ENCODE results near the gene RPAP3.

The RPAP3 gene, protein sequence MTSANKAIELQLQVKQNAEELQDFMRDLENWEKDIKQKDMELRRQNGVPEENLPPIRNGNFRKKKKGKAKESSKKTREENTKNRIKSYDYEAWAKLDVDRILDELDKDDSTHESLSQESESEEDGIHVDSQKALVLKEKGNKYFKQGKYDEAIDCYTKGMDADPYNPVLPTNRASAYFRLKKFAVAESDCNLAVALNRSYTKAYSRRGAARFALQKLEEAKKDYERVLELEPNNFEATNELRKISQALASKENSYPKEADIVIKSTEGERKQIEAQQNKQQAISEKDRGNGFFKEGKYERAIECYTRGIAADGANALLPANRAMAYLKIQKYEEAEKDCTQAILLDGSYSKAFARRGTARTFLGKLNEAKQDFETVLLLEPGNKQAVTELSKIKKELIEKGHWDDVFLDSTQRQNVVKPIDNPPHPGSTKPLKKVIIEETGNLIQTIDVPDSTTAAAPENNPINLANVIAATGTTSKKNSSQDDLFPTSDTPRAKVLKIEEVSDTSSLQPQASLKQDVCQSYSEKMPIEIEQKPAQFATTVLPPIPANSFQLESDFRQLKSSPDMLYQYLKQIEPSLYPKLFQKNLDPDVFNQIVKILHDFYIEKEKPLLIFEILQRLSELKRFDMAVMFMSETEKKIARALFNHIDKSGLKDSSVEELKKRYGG

DNA sequence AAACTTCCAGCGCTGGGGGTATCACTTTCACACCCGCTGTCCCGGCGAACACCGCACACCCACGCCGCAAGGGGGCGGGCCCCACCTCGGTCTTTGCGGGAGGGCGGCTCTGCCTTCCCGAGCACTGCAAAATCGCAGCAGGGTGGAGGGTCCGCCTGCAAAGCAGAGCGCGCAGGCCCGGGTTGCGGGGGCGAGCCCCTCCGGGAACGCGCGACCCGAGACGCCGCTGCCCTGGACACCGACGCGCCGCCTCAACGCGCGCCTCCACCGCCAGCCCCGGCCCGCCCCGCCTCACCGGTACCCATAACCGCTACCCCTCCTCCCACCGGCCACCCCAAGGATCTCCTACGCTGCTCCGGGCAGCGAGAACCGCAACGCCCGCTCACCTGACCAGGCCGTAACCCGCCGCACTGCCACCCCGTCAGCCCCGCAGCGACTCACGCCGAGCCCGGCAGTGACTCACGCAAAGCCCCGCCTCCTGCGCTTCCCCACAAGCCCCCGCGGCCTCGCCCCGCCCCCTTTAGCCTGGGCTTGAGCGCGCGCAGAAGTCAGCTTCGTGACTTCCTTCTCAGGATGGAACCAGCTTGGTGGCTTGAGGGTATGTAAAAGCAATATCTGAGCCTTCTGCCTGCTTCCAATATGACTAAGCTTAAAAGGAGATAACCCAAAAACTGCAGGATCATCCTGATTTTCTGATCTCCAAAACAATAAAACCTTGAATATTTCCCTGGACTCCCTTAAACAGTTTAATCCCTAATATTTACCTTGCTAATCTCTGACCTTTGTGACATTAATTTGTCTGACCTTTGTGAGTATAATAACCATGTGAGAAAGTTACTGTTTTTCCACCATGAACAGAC is at the start of gene RPAP3:
TSS of gene RPAP3 (minus strand) at position 465 of the 860 bp plus-strand sequence. CDS start 3,190 bp downstream, outside the sequence.
- peak; percentile 99 for DNase-seq

DNA sequence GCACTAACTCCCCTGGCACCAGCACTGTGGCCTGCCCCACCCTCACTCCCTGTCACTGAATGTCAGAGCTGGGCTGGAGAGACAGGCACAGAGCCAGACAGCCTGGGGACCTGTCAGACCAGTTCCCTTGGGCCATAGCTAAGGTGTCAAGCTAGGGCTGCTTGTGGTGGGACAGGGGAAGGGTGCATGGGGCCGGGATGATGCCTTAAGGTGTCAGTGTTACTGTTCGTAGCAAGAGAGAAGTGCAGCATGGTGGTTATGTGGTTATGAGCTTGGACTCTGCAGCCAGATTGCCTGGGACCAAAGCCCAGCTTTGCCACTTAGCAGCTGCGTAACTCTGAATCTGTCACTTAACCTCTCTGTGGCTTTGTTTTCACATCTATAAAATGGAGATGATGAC is 49.1 kb upstream of the RPAP3 start:
- no peak for DNase-seq

- no peak for DNase-seq
Measured at GRCh38 chr12:47754126-47754525, 48.3 kb upstream of the RPAP3 start.

DNA sequence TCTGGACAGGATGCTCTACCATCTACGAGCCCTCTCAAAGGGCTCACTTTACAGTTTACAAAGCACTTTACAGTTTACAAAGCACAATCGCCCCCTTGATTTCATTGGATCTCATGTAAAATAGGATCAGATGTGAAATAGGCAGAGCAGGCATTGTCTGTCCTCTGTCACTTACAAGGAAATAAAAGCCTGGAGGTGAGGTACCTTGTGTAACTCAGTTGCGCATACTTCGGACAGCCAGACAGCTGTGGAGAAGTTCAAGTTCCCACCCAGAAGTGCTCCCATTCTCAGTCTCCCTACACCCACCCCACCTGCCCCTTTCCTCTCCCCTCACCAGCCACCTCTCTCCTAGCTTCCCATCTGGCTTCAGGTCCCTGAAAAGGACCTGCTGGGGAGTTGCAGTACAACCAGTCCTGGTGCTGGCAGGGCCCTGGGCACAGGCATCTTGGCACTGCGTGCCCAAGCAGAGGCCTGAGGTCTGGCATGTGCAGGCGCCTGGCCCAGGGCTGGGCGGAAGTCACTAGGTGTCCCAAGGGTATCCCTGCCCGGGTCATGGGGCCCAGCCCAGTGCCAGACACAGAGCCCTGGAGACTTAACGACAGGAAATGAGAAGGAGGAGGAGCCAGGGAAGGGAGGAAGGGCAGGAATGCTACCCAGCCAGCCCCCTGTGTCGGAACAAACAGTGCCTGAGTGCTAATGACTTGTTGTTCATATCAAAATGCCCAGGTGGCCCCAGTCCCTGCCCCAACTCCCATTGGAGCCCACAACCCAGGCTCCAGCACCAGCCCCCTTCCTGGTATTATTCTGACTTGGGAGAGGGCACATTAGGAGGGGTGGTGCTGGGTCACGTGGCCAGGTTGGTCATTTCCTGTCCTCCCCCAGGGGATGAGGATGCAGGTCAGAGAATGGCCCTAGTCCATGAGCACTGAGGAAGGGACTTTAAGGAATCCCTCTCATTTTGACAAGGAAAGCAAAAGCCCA is 47.5 kb upstream of the RPAP3 start:
- no peak for DNase-seq

DNA sequence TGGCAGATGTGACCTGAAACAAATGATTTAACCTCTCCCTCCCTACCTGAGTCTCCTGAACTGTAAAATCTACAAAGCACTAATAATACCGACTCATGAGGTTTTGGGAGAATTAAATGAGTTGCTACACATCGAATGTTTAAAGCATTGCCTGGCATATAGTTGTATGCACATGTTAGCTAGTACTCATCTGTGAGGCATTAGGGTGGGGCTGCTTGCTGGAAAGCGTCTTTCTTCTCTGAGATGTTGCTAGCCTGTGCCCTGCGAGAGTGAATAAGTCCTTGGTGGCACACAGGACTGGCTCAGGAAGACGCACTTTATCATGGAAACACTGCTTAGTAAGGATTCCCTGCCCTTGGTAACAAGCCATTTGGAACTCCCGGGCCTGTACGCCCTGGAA is 46.7 kb upstream of the RPAP3 start:
- DNase-seq = no peak

DNA sequence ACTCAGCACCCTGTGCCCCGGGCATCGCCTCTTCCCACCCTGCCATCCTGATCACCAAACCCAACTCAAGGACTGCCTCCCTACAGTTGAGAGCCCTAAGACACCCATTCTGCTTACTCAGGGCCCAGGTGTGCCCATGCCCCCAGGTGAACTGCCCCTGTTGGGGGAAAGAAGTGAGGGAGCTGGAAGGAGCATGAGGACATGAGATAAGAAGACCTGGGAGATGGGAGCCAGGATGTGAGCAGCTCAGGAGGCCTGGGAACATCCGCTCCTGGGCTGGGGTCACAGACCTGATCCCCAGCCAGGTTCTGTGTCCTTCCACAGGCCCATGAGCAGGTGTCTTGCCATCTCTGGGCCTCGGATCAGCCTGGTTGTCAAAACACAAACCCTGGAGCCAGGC is 46.3 kb upstream of the RPAP3 start:
- no peak for DNase-seq

DNA sequence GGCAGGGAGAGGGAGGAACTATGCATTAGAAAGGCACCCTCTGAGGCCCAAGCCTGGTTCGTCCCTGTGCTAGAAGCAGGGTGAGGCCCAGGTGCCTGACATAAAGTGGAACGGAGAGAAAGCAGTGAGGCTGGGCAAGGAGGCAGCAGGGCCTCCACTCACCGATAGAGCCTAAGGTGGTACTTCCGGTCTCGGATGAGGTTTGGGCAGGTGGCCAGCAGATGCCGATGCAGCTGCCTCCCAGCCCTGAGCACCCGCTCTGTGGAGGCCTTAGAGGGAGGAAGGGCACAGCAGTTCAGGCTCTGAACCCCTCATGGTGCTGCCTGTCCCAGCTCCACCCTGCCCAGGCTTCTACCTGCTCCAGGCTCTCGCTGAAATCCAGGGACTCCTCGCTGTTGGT is 45.7 kb upstream of the RPAP3 start:
- no peak for DNase-seq

DNA sequence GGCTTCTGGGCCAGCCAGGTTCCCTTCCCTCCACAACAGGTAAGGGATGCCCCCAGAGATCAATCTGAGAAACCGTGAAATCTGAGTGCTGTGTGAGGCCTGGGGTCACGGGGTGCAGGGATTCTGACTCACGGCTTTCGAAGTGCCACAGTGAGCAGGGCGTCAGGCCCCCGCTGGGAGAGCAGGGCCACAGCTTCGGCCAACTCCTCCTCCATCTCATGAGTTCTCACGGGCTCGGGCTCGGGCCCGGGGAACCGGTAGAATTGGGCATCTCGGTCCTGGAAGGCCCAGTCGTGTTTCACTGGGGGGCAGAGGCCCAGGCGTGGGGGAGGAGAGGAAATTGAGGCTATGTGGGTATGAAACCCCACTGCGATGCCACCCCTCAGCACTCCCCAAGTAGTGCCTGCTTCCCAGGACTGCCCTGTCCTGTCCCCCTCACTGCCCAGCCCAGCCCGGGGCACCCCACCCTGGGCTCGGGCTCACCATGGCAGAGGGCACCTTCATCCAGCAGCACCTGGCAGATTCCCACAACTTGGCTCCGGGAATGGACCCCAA is 45.2 kb upstream of the RPAP3 start:
- no peak for DNase-seq

DNA sequence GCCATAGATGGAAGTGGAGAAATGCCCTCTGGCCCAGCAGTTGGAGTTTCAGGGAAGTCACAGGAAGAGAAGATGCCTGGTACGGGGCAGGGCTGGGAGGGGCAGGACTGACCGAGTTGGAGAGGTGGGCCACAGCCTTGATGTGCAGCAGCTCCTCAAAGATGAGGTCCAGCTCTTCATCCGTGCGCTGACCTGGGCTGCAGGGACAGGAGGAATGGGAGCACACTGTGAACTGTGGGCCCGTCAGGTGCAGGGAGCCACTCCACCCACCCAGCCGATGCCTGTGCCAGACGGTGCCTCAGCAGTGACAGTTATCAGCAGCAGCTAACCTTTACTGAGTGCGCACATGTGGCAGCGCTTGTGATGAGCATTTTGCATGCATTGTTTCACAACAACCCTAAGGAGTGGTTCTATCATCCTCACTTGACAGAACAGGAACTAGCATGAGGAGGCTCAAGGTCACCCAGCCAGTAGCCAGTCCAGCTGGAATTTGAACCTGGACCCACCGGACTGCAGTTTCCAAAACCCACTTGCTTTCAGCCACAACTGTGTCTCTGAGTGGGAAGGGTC is 44.5 kb upstream of the RPAP3 start:
- DNase-seq = no peak

GRCh38 chr12:47748899-47749298 is 43.1 kb upstream of the RPAP3 start:
- DNase-seq = no peak

GRCh38 chr12:47748507-47748828 is 42.6 kb upstream of the RPAP3 start:
- no peak for DNase-seq

DNA sequence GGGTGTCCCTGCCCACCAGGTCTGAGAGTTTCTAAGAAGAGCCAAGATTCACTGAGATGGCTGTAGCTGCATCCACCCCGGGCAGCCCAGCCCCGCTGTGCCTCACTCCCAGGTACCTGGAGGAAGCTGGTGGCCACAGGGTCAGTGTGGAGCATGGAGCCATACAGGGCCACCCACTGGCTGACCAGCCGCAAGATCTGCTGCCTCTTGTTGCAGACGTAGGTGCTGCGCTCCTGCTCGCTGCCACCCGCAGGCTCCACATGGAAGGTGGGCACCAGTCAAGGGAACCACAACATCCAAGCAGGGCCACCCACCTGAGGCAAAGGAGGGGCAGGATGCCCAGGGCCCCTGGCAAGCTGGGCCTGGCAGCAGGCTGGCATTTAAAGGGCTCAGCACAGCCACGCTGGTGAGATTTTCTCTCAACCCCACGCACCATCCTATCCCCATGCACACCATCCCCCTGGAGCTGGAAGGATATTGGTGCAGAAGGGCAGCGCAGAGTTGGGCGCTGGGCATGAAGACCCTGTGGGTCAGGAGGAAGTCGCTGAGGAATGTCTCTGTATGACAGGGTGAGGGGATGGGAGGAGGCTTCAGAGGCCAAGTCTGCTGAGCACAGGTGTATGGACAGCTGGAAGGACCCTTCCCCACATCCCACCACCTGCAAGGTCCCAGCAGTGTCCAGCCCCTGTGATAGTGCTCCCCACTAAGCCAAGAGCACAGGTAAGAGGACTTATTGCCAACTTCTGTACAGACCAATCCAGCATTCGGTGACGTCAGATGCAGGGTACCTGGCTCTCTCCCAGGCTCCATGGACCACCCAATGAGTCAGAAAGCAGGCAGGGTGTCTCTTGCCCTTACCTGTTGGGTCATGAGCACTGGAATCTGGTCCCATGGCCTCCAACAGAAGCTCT is 42.0 kb upstream of the RPAP3 start:
- DNase-seq = no peak

DNA sequence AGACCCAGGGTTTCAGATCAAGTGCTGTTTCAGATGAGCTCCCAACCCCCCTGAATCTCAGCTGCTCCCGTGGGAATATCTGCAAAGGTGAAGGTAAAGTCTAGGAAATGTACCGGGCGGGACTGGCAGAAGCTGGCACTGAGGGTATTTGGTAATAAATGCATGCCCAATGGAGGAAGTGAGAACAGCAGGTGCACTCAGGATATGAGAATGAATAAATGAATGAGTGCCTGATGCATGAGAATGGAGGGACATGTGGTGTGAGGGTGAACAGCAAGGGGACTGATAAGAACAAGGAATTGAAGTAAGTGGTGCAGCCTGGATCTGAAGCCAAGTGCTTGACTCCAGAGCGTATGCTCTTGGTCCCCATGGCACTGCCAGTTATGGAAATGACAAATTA is 41.3 kb upstream of the RPAP3 start:
- DNase-seq = no peak

GRCh38 chr12:47746523-47746922 is 40.7 kb upstream of the RPAP3 start:
- no peak for DNase-seq

DNA sequence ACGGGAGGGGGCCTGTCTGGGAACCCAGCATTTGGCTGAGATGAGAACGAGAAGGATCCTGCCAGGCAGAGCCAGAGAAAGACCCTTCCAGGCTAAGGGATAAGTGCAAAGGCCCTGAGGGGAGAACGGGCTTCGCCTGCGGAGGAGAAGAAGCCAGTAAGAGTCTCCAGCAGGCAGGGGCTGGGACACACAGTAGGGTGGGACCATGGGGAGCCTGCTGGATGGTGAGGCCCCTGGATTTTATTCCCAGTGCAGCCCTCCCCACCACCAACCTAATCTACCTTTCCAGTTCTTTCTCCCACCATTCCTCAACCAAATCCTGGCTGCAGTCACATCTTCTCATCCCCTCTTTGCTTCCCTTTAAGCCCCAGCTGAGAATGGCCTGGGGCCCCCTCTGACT is 40.2 kb upstream of the RPAP3 start:
- DNase-seq = no peak

DNA sequence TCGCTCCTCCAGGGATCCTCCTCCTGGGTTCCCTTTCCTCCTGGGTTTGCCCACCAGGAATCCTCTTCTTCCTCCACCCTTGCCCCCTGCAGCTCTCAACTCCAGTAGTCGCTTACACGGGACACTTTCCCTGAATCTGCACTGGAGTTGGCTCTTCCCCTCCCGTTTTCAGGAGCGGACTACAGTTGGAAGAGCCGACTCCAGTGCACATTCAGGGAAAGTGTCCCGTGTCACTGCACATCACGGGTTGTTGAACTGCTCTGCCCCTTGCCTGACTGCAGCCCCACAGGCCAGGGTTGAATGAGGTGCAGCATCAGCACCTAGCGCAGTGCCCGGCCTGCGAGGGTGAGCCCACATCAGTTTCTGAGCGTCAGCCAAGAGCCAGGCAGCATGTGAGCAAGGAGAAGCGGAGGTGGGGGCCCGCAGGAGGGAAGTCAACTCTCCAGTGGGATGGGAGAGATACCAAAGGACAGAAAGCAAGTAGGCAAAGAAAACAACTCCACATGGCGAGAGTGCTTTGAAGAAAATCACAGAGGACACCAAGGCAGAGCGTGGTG is 39.7 kb upstream of the RPAP3 start:
- no peak for DNase-seq

DNA sequence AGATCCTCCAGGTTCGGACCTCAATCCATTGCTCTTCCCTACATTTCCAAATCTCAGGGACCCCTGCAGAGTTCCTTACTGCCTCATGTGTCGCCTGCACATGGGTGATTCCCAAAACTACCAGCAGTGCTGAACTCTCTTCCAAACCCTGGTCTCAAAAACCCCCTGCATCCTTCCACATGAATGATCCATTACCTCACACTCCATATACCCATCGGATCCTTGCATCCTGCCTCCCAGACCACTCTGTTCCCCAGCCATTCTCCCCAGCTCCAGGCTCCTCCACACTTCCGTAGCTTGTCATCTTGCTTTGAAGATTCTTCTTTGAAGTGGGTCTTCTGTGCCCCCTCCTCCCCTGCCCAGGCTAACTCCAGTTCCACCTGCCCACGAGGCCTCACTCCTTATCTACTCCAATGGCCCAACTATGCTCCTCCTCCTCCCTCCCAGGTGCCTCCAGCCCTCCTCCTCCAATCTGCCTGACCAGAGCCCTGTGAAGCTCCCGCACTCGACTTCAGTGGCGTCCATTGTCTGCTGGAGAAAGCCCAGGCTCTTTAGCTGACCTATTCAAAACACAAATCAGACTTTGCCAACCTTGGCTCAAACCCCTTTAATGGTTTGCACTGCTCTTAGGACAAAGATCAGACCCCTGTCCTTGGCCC is 39.1 kb upstream of the RPAP3 start:
- no peak for DNase-seq

DNA sequence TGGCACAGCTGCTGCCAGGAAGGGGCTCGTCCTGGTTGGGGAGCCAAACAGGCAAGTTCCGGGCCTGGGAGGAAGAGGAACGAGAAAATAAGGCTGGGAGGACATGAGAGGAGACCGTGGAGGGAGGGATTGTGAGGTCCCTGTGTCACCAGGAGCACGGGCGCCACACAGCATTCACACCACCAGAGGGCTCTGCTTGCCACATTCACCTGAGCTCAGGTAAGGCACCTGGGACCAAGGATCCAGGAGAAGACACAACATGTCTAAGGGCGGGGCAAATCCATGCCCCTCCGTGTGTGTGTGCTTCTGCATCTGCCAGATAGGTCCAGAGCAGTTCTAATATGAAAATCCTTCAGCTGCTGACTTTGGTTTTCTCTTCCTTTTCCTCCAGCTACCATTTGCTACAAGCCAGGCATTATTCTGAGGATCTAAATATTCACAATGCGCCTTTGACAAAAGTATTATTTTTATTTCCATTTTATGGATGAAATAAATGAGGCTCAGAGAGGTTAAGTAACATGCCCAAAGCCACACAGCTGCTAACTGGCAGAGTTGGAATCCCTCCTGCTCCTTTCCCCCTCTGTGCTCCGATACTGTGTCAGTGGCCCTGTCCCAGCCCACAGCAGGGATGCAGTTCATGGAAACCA is 38.3 kb upstream of the RPAP3 start:
- DNase-seq = peak; percentile 59

DNA sequence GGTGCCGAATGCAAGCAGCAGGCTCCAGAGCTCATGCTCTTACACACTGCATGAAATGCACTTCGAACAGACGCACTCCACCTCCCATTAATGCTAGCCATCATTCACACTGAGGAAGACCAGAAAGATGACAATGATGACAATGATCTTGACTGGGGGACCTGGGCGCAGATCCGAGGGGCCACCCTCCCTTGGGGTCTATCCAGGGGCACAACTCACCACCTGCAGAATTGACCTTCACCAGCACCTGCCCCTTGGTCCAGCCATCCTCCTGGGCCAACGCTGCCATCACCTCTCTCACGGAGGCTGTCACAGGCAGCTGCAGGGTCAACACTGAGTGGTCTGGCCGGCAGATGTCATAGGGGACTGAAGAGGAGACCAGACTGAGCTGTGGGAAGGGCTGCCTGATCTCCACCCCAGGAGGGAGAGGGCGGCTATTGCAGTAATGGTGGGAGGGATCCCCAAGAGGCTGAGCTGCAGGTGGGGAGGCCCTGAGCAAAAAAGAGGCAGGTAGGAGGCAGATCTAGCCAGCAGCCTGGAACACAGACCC is 37.6 kb upstream of the RPAP3 start:
- no peak for DNase-seq
